ENCODE measurements around the gene PRAMEF18. TPM values are rescaled to one million over a fixed set of nuclear protein-coding genes. Genes with fewer than 3 reads are reported as not detected.

Gene PRAMEF18
- total RNA-seq, 1 experiment from 2014 or later = not detected

Other genes with a start within 250 kb of the PRAMEF18 start
- gene PRAMEF27, start 169.6 kb downstream of the PRAMEF18 start, total RNA-seq (2021) = not detected in 2 replicates
- gene HNRNPCL3, start 165.4 kb downstream of the PRAMEF18 start, total RNA-seq (2021) = not detected in 2 replicates
- gene PRAMEF25, start 155.4 kb downstream of the PRAMEF18 start, total RNA-seq (2021) = not detected in 2 replicates
- not detected in 2 replicates for gene HNRNPCL2, start 109.3 kb downstream of the PRAMEF18 start, total RNA-seq (2021)
- not detected in 2 replicates for gene PRAMEF26, start 70.1 kb downstream of the PRAMEF18 start, total RNA-seq (2021)
- gene HNRNPCL4, start 60.5 kb downstream of the PRAMEF18 start, total RNA-seq (2021) = not detected in 2 replicates
- gene PRAMEF9, start 54.3 kb downstream of the PRAMEF18 start, total RNA-seq (2021) = not detected in 2 replicates
- gene PRAMEF13, start 24.7 kb downstream of the PRAMEF18 start, total RNA-seq (2021) = not detected in 2 replicates
- gene PRAMEF5, start 28.0 kb upstream of the PRAMEF18 start, total RNA-seq (2021) = not detected in 2 replicates
- not detected in 2 replicates for gene PRAMEF8, start 59.0 kb upstream of the PRAMEF18 start, total RNA-seq (2021)
- gene PRAMEF33, start 77.4 kb upstream of the PRAMEF18 start, total RNA-seq (2021) = not detected in 2 replicates
- not detected in 2 replicates for gene PRAMEF15, start 89.4 kb upstream of the PRAMEF18 start, total RNA-seq (2021)
- gene PRAMEF14, start 121.0 kb upstream of the PRAMEF18 start, total RNA-seq (2021) = not detected in 2 replicates
- not detected in 2 replicates for gene PRAMEF19, start 145.8 kb upstream of the PRAMEF18 start, total RNA-seq (2021)
- gene PRAMEF17, start 163.5 kb upstream of the PRAMEF18 start, total RNA-seq (2021) = not detected in 2 replicates
- gene PRAMEF20, start 184.3 kb upstream of the PRAMEF18 start, total RNA-seq (2021) = not detected in 2 replicates

Measured in H9 (cell line).